Gastrocnemius medialis (tissue), 4 donors: ENCODE measurements around the gene GGTA1. TPM values are rescaled to one million over a fixed set of nuclear protein-coding genes. Genes with fewer than 3 reads are reported as not detected.

Experiments
- ATAC-seq, 2 donors: fragments of 150-250 bp; one replicate each; pipeline ENCODE4 v1.9.1; 2016
- DNase-seq, 2 donors: peaks; one replicate each; pipeline ENCODE4 v3.0.0-alpha.2; 2019
- H3K27ac ChIP-seq, 4 donors: fragments of 200-600 bp; sonication (generic); 1 replicate in 1 of 4; 2 replicates in 3 of 4; pipeline ENCODE4 v1.5.1; 2016 to 2018; ENCODE audit warnings: mild to moderate bottlenecking in 2 of 4, moderate library complexity in 1 of 4
- H3K27me3 ChIP-seq, 3 donors: fragments of 200-600 bp; sonication (generic) in 2 of 3; 1 replicate in 1 of 3; 2 replicates in 2 of 3; pipeline versions ENCODE4 v1.5.1 to v1.6.0; 2016 to 2019; ENCODE audit warnings: mild to moderate bottlenecking in 1 of 3, moderate library complexity in 1 of 3
- H3K36me3 ChIP-seq, 2 donors: fragments of 200-600 bp; sonication (generic) in 1 of 2; one replicate each; pipeline ENCODE4 v1.5.1; 2017 to 2018
- H3K4me1 ChIP-seq, 2 donors: fragments of 200-600 bp; sonication (generic) in 1 of 2; one replicate each; pipeline ENCODE4 v1.5.1; 2016 to 2017; ENCODE audit warnings: mild to moderate bottlenecking in 2 of 2
- H3K4me3 ChIP-seq, 4 donors: fragments of 200-600 bp; sonication (generic) in 3 of 4; 1 replicate in 1 of 4; 2 replicates in 3 of 4; pipeline ENCODE4 v1.5.1; 2016 to 2019; ENCODE audit warnings: mild to moderate bottlenecking in 2 of 4
- H3K9me3 ChIP-seq, 3 donors: fragments of 200-600 bp; sonication (generic) in 2 of 3; 1 replicate in 1 of 3; 2 replicates in 2 of 3; pipeline ENCODE4 v1.5.1; 2016 to 2019
- CTCF ChIP-seq, 5 experiments: fragments of 450-650 bp in 3 of 5; fragments of 200-600 bp in 2 of 5; sonication (generic) in 2 of 5; IDR thresholded peaks in 4 of 5; conservative IDR thresholded peaks in 1 of 5; 1 replicate in 4 of 5; 2 replicates in 1 of 5; pipeline ENCODE4 v1.5.1; 2016 to 2019; ENCODE audit warnings: antibody characterized with exemption in 5 of 5, mild to moderate bottlenecking in 3 of 5, moderate library complexity in 3 of 5
- POLR2A ChIP-seq, 2 donors: fragments of 450-650 bp; IDR thresholded peaks; one replicate each; pipeline ENCODE4 v1.6.1; 2017; ENCODE audit warnings: antibody characterized with exemption in 2 of 2, mild to moderate bottlenecking in 2 of 2, moderate library complexity in 2 of 2
- in situ Hi-C, 4 donors: fragments of 200-750 bp; cut with MboI; loops; one replicate each; pipeline versions ENCODE4 v1.15.0 to v1.8.0; 2017; ENCODE audit warnings: low sequenced_read_pairs in 4 of 4
- intact Hi-C: fragments of 100-400 bp; cut with DNase I; formaldehyde crosslinking; loops from one replicate; pipeline ENCODE4 v1.15.1; 2023; ENCODE audit warnings: low total_unique reads
- total RNA-seq, 4 donors: library from RNA; depleted of rRNA; stranded (reverse); fragments of >200 nt; gene quantifications; one replicate each; pipeline versions ENCODE4 v1.1.0 to v1.2.3, GENCODE V29; 2016

Gene GGTA1
- total RNA-seq, 4 donors from 2014 or later: 1.4 to 11.7 (median 3.5) TPM

DNA sequence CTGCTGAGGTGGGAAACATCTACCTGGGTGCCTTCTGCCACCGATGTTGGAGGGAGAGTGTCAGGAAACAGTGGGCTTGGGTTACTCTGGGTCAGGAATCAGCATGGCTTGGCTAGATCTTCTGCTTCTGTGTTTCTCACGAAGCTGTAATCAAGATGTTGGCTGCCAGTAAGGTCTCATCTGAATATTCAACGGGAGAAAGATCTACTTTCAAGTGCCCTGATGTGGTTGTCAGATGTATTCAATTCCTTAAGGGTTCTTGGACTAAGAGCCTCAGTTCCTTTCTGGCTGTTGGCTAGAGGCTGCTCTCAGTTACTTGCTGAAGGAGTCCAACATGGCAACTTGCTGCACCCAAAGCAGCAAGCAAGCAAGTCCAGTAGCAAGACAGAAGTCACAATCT, 87.7 kb downstream of the GGTA1 start:
- ATAC-seq: no peak
- no peaks in the 10 kb centered on the region for H3K36me3 ChIP-seq
- no peaks in the 10 kb centered on the region for H3K27me3 ChIP-seq
- TF ChIP-seq CTCF (IDR thresholded peaks at IDR 0.05 in 4 of 5, conservative IDR thresholded peaks at IDR 0.05 in 1 of 5): no peak
- no peak for TF ChIP-seq POLR2A (IDR thresholded peaks at IDR 0.05)
- H3K4me3 ChIP-seq: no peak overlapping the region
- H3K4me1 ChIP-seq: no peaks in the 10 kb centered on the region
- H3K9me3 ChIP-seq: no peaks in the 10 kb centered on the region
- in situ Hi-C loops: no loop called here
- H3K27ac ChIP-seq: no peak overlapping the region
- intact Hi-C loops: no loop called here
- DNase-seq: no peak

GRCh38 chr9:121405899-121406298, 93.7 kb downstream of the GGTA1 start:
- H3K4me3 ChIP-seq: no peak overlapping the region
- H3K9me3 ChIP-seq: no peaks in the 10 kb centered on the region
- H3K27me3 ChIP-seq: no peaks in the 10 kb centered on the region
- intact Hi-C loops (no loop called here), in situ Hi-C loops (no loop called here)
- ATAC-seq: no peak
- no peaks in the 10 kb centered on the region for H3K4me1 ChIP-seq
- no peak for DNase-seq
- no peaks in the 10 kb centered on the region for H3K36me3 ChIP-seq
- TF ChIP-seq CTCF (IDR thresholded peaks at IDR 0.05 in 4 of 5, conservative IDR thresholded peaks at IDR 0.05 in 1 of 5) (no peak), POLR2A (IDR thresholded peaks at IDR 0.05) (no peak)
- H3K27ac ChIP-seq: no peak overlapping the region

Other genes with a start within 250 kb of the GGTA1 start
- gene GSN, start 231.7 kb downstream of the GGTA1 start, total RNA-seq: 100 to 1,000 TPM; 487 to 785 (median 662) TPM
- 10 to 100 TPM; 60.0 to 89.5 (median 76.3) TPM for gene STOM, start 129.6 kb downstream of the GGTA1 start, total RNA-seq
- gene DAB2IP, start 151.8 kb upstream of the GGTA1 start, total RNA-seq: 10 to 100 TPM; 22.7 to 68.2 (median 37.4) TPM